ENCODE data around the gene MRPL36.
"Not testable (repeated sequence)": the region's sequence is repeated elsewhere in the genome, so short reads cannot be mapped to it uniquely, and the experiment has no call there.

Gene MRPL36

DNA sequence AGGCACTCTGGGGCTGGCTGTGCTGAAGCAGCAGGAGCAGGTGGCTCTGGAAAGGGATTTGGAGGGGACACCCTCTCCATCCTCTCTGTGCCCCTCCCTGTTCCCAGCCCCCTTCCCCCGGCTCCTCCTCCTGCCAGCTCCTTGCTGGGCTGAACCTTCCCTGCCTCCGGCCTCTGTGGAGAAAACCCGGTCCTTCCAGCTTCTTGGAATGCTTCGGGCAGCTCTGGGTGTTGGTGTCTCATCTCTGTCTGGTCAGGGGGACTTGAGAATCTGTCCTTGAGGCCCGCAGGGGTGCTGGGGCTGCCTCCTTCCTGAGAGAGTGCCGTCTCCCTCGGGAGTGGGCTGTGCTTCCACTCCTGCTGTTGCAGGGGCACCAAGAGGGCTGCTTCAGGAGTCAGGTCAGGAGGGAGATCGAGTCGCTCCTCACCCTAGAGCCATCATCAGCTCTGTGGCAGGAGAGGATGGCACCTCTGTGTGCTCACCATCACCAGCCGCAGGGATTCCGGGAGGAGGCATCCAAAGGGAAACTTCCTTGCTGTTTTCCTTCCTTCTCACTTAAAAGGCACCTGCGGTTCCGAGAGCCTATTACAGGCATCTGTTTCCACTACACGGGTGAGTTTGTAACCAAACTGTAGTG is 32.2 kb upstream of the MRPL36 start:
- DNase-seq: no peak

DNA sequence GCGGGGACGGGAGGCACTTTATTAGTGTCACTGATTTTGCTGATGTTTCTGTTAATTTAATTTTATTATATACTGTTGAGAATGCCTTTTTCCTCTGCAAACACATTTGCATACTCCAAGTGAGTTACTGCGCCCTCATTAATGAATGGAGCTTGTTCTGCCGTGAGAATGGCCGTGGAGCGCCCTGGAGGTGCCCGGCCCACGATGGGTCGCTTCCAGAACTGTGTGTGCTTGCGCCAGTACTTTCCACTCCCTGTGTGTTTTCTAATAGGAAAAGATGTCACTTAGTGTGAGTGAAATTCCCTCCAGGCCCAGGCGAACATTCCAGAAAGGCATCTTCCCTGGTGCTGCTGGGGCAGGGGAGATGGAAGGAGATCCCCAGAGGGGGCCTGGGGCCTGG is 31.6 kb upstream of the MRPL36 start:
- no peak for DNase-seq

GRCh38 chr5:1830571-1831228 is 31.1 kb upstream of the MRPL36 start:
- DNase-seq: no peak

DNA sequence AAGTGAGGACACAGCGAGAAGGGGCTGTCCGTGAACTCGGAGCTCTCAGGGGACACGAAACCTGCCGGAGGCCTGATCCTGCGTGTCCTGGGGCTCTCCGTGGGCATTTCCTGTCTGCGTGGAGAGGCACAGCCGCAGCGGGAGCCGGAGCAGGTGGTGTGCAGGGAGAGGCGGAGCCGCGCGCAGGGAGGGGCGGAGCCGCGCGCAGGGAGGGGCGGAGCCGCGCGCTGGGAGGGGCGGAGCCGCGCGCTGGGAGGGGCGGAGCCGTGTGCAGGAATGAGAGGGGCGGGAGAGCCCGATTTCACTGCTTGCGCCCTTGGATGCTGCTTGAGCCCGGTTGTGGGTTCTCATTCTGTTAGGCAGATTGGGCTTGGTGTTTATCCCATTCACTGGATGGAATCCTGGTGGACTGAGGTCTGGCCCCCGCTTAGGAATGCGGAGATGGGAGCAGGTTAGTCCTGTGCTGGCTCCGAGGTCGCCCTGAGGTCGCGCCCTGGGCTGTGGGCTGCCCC is 28.3 kb upstream of the MRPL36 start:
- no peak for DNase-seq

DNA sequence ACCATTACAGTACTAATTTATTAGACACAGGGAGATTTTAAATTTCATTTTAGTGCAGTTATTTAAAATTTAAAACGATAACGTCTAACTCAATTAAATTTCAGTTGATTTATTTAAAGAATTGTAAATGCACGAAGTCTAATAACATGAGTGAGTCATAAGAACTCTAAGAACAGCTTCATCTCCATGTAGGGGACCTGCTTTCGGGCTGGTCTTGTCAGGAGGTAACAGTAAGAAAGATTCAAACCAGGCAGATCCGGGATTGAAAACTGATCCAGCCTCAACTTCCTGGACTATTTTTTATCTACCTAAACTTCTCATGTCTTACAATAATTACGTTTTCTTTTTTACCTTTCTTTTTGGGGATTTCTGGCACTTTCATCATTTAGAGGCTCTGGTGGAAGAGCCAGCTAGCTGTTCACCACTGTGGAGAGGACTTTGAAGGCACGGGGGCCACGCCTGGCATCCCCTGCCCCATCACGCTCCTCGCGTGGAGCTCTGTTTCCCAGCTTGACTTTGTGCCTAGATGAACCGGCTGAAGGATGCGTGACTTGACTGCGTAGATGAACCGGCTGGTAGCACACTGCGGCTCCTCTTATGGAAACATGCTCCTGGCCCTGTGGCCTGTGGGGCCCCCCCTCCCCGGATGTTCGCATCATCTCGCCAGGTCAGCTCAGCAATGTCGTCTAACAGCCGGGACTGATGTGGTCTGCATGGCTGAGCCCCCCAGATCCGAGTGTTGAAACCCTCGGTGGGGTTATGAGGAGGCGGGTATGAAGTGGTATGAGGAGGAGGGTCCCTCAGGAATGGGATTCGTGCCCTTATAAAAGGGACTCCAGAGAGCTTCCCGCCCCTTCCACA is 27.6 kb upstream of the MRPL36 start:
- DNase-seq: no peak

- DNase-seq: no peak
Observed at GRCh38 chr5:1826235-1826980, 26.8 kb upstream of the MRPL36 start.

DNA sequence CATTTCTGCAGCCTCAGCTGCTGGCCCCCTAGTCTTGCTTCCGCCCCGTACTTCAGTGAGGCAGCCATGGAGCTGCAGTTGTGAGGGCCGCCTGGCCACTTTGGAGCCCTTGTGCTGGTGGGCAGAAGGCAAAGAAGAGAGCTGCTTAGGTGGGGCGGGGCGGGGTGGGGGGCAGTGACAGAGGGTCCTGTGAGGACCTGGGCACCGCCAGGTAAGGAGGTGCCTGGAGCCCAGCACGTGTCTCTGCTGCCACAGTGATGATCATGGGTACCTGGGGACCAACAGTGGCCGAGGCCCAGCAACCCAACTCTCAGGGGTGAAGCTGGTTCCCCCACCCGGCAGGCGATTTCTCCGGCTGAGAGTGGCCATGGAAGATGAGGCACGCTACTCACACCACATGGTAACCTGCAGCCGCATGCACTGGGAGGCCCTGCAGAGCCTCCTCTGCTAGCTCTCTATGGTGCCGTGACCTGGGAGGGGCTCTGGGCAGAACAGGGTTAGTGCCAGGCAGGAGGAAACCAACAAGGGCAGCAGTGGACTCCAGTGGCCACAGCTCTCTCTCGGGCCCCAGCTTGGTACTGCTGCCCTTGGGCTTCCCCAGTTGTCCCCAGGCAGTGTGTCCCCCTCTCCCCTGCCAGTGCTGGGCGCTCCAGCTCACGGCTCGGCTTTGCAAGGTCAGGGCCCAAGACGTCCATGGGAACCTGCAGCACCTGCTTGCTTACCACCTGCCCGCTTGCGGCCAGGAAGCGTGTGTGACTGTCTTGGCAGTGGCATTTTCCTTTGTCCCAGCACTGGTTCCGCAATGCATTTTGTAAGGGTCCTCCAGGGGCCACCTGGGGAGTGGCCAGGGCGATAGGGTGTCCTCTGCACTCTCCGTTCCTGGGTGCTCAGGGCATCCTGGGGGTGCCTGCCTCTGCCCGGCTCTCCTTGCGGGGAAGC is 25.5 kb upstream of the MRPL36 start:
- DNase-seq: no peak

GRCh38 chr5:1824109-1824821 is 24.6 kb upstream of the MRPL36 start:
- no peak for DNase-seq

DNA sequence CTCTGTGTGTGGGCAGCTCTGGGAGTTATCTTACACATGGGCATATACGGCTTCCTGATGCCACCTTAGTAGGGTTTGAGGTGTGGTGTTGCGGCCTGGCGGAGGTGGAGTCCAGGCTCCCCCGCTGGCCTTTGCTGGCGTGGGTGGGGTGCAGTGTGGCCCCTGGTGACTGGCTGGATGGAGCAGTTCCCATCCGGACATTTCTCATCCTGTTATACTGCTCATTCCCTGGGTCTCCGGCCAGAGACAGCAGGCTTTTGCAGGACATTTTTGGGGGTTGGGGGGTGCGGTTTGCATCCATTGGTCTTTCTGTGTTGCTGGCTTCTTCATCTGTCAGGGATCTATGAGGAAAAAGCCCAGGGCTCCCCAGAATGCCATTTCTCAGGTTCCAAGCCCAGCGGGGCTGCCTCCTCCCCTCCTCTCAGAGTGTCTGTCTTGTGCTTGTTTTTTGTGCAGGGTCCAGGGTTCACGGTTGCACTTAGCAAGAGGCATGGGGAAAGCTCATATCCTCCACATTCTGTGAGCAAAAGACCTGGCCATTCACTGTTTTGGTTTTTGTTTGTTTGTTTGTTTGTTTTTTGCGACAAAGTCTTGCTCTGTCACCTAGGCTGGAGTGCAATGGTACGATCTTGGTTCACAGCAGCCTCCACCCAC is 23.9 kb upstream of the MRPL36 start:
- DNase-seq: no peak

GRCh38 chr5:1821862-1822261 is 22.2 kb upstream of the MRPL36 start:
- no peak for DNase-seq

DNA sequence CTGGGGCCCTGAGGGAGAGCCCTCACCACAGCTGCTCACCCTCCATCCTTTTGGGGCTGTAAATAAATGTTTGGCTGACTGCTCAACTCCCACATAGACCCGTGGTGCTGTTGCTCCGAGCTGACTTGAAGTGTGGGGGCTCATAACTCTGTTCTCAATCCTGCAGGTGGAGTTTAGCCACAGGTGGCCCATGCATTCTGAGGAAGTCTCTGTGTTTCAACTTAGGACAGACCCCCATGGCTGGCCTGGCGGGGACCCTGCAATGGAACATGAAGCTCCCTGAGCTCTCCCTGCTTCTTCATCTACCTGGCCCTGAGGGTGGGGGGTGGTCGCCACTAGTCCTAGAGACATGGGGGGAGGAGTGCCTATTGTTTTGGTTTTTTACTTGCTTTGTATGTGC is 21.3 kb upstream of the MRPL36 start:
- no peak for DNase-seq

- DNase-seq: no peak
Observed at GRCh38 chr5:1820381-1820780, 20.7 kb upstream of the MRPL36 start.

DNA sequence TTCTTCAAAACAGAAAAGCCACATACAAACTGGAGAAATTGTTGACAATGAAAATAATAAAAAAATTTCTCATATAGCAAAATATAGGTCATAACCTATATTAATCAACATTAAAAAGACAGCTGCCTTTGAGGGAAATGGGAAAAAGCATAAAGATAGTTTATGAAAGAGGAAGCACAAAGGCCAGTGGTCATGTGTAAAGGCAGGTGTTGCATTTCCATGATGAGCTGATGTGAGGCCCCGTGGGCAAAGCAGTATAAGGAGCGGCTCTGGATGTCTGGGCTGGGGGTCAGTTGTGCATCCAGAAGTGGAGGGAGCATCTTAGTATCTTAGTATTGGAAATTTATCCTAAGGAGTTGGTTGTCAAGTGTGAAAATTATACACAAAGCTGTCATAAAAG is 19.8 kb upstream of the MRPL36 start:
- DNase-seq: peak; percentile 24

DNA sequence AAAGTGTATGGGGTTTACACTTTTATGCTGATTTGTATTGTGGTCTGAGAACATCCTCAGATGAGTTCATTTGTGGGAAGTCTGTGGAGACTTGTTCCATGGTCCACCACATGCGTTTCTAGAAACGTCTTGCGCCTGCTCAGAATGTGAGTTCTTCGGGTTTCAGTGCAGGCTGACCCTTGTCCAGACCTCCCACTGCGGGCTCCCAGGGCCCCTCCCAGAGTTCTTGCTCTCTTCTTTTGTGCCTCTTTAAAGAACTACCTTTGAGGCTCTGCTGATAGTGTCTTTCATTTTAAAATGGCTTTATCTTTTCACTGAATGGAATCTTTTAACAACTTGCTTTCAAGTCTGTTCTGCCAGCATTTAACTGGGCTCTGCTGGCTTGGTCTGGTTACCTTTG is 19.1 kb upstream of the MRPL36 start:
- no peak for DNase-seq

- no peak for DNase-seq
Observed at GRCh38 chr5:1817261-1818043, 17.8 kb upstream of the MRPL36 start.

DNA sequence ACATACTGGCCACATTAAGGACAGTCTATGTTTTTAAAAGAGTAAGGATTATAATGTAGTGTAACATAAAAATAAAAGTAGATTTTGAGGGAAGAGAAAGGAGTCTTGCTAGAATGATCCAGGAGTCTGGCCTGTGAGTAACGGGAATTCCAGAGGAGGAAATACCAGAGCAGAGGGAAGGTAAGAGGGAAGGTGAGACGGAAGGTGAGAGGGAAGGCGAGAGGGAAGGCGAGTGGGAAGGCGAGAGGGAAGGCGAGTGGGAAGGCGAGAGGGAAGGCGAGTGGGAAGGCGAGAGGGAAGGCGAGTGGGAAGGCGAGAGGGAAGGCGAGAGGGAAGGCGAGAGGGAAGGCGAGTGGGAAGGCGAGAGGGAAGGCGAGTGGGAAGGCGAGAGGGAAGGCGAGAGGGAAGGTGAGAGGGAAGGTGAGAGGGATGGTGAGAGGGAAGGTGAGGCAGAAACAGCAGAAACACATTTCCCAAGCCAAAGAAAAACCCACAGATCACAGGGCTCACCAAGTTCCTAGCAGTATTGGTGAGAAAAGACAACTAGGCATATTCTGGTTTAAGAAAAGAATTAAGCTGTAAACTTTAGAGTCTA is 17.0 kb upstream of the MRPL36 start:
- not testable (repeated sequence) for DNase-seq

GRCh38 chr5:1815881-1816292 is 16.2 kb upstream of the MRPL36 start:
- DNase-seq: no peak

DNA sequence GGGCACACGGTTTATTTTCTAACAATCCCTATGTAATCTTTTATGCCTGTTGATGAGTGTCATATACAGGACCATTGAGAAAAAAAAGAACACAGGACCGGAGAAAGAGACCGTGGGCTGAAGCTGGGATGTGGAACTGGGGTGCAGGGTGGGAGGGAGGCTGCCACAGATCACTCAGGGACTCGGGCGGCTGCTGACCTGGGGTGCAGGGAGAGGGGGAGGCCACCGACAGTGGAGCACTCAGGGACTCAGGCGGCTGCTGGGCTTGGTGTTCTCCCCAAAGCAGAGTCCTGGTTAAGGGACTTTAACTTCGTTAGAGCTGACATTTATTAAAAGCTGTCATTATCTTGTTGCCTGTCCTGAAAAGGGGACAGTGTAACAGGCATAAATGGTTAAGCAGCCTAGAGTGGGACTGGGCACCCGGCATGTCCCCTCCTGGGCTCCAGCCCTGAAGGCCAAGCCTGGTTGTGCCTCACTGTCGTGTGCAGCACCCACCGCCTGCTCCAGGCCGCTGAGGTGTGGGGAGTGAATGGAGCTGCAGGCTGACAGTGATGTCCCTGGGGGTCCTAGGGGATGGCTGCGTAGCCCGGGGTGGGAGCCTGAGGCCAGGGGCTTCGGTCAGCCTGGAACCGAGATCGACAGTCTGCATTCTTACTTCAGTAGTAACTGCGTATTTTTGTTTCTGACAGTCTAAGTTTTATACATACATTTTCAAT is 15.6 kb upstream of the MRPL36 start:
- no peak for DNase-seq
